KMS-11 (cell line): ENCODE results near the gene IGLL1.
"Not testable (repeated sequence)": the region's sequence is repeated elsewhere in the genome, so short reads cannot be mapped to it uniquely, and the experiment has no call there.

Experiments
- H2AFZ ChIP-seq: fragments of 200-600 bp; sonication (generic); 2 replicates; pipeline ENCODE4 v1.6.1; 2016; ENCODE audit warnings: antibody characterized with exemption, mixed run types, low read depth
- H3K27ac ChIP-seq: fragments of 200-600 bp; sonication (generic); 2 replicates; pipeline ENCODE4 v1.6.1; 2016; ENCODE audit warnings: mild to moderate bottlenecking, mixed run types
- H3K27me3 ChIP-seq: fragments of 200-600 bp; sonication (generic); 2 replicates; pipeline ENCODE4 v1.6.1; 2017; ENCODE audit warnings: mild to moderate bottlenecking, low read depth, mixed run types, moderate library complexity; ENCODE audit not compliant: insufficient read depth
- H3K36me3 ChIP-seq: fragments of 200-600 bp; sonication (generic); 2 replicates; pipeline ENCODE4 v1.6.1; 2017; ENCODE audit warnings: mild to moderate bottlenecking, mixed run types; ENCODE audit not compliant: insufficient read depth
- H3K4me1 ChIP-seq: fragments of 200-600 bp; sonication (generic); 2 replicates; pipeline ENCODE4 v1.6.1; 2016; ENCODE audit warnings: mild to moderate bottlenecking, low read depth, mixed run types; ENCODE audit not compliant: poor library complexity, severe bottlenecking
- H3K4me2 ChIP-seq: fragments of 200-600 bp; sonication (generic); 2 replicates; pipeline ENCODE4 v1.7.0; 2016; ENCODE audit warnings: mild to moderate bottlenecking, mixed run types
- H3K4me3 ChIP-seq: fragments of 200-600 bp; sonication (generic); IDR thresholded peaks from 2 replicates; pipeline ENCODE4 v1.6.1; 2017; ENCODE audit warnings: low read depth, low read length, mixed read lengths; ENCODE audit not compliant: insufficient read depth
- H3K79me2 ChIP-seq: fragments of 200-600 bp; sonication (generic); 2 replicates; pipeline ENCODE4 v1.6.1; 2016; ENCODE audit warnings: low read depth, mixed run types; ENCODE audit not compliant: insufficient read depth
- H3K9ac ChIP-seq: fragments of 200-600 bp; sonication (generic); 2 replicates; pipeline ENCODE4 v1.6.1; 2016; ENCODE audit warnings: mild to moderate bottlenecking, mixed run types
- H4K20me1 ChIP-seq: fragments of 200-600 bp; sonication (generic); 2 replicates; pipeline ENCODE4 v1.6.1; 2016; ENCODE audit warnings: mild to moderate bottlenecking, mixed run types; ENCODE audit not compliant: insufficient read depth
- CTCF ChIP-seq: fragments of 200-600 bp; sonication (generic); conservative IDR thresholded peaks from 2 replicates; pipeline ENCODE4 v1.6.1; 2017; ENCODE audit warnings: low read depth, mild to moderate bottlenecking, antibody characterized with exemption, low read length, moderate library complexity, mixed read lengths

Gene IGLL1

GRCh38 chr22:23537830-23538695, 42.0 kb downstream of the IGLL1 start:
- not testable (repeated sequence) for H3K27ac ChIP-seq, H3K4me2 ChIP-seq, H3K36me3 ChIP-seq, H2AFZ ChIP-seq, H3K27me3 ChIP-seq, H3K9ac ChIP-seq, H3K79me2 ChIP-seq, H4K20me1 ChIP-seq, H3K4me3 ChIP-seq
- peaks cover 12% of the 10 kb centered on the region for H3K4me1 ChIP-seq

GRCh38 chr22:23537416-23537815, 42.7 kb downstream of the IGLL1 start:
- peaks cover 7% of the 10 kb centered on the region; the same call in 1 of the 2 replicates for H3K27me3 ChIP-seq
- no peak overlapping the region for H3K9ac ChIP-seq
- no peak for TF ChIP-seq CTCF
- no peaks in the 10 kb centered on the region for H4K20me1 ChIP-seq
- no peak overlapping the region for H3K4me3 ChIP-seq
- no peaks in the 10 kb centered on the region for H3K79me2 ChIP-seq
- no peak overlapping the region for H3K27ac ChIP-seq
- peaks cover 12% of the 10 kb centered on the region for H3K4me1 ChIP-seq
- no peak overlapping the region for H2AFZ ChIP-seq
- H3K4me2 ChIP-seq = no peak overlapping the region
- H3K36me3 ChIP-seq = no peaks in the 10 kb centered on the region

GRCh38 chr22:23536821-23537345, 43.2 kb downstream of the IGLL1 start:
- H3K36me3 ChIP-seq = no peaks in the 10 kb centered on the region
- peaks cover 12% of the 10 kb centered on the region for H3K27me3 ChIP-seq
- H3K79me2 ChIP-seq = no peaks in the 10 kb centered on the region
- H3K27ac ChIP-seq = no peak overlapping the region
- no peak for TF ChIP-seq CTCF
- no peak overlapping the region for H3K4me2 ChIP-seq
- H2AFZ ChIP-seq = no peak overlapping the region
- H3K9ac ChIP-seq = no peak overlapping the region
- H3K4me3 ChIP-seq = no peak overlapping the region
- H4K20me1 ChIP-seq = no peaks in the 10 kb centered on the region
- H3K4me1 ChIP-seq = peaks cover 9% of the 10 kb centered on the region

GRCh38 chr22:23535790-23536661, 44.1 kb downstream of the IGLL1 start:
- H3K4me1 ChIP-seq, H3K36me3 ChIP-seq, H3K4me2 ChIP-seq, H2AFZ ChIP-seq, H3K9ac ChIP-seq, H4K20me1 ChIP-seq, H3K27ac ChIP-seq, H3K4me3 ChIP-seq, H3K79me2 ChIP-seq: not testable (repeated sequence)
- peaks cover 15% of the 10 kb centered on the region for H3K27me3 ChIP-seq

GRCh38 chr22:23534851-23535717, 45.0 kb downstream of the IGLL1 start:
- H4K20me1 ChIP-seq = no peaks in the 10 kb centered on the region
- TF ChIP-seq CTCF = no peak
- H3K4me3 ChIP-seq = no peak overlapping the region
- no peak overlapping the region for H3K27ac ChIP-seq
- H3K36me3 ChIP-seq = no peaks in the 10 kb centered on the region
- H3K9ac ChIP-seq = no peak overlapping the region
- peaks cover 15% of the 10 kb centered on the region for H3K27me3 ChIP-seq
- H3K79me2 ChIP-seq = no peaks in the 10 kb centered on the region
- H3K4me2 ChIP-seq = no peak overlapping the region
- H3K4me1 ChIP-seq = peaks cover 8% of the 10 kb centered on the region
- H2AFZ ChIP-seq = no peak overlapping the region
